ENCODE measurements around the gene STK35.

The STK35 gene

GRCh38 chr20:2103461-2104153 is 2.0 kb downstream of the STK35 start:
- peak overlapping the region; percentile 90 for H3K4me3 ChIP-seq (ENCODE audit: low read depth, low read length)
- no peak for DNase-seq (ENCODE audit: low read depth)

- DNase-seq (ENCODE audit: low read depth) = no peak
- peak overlapping the region; percentile 90 for H3K4me3 ChIP-seq (ENCODE audit: low read depth, low read length)
Observed at GRCh38 chr20:2104236-2104635, 2.6 kb downstream of the STK35 start.

- no peak overlapping the region for H3K4me3 ChIP-seq (ENCODE audit: low read depth, low read length)
- DNase-seq (ENCODE audit: low read depth) = no peak
Observed at GRCh38 chr20:2108498-2108897, 6.9 kb downstream of the STK35 start.

- no peak overlapping the region for H3K4me3 ChIP-seq (ENCODE audit: low read depth, low read length)
- peak; percentile 36 for DNase-seq (ENCODE audit: low read depth)
Observed at GRCh38 chr20:2108987-2109386, 7.4 kb downstream of the STK35 start.

- no peak overlapping the region for H3K4me3 ChIP-seq (ENCODE audit: low read depth, low read length)
- no peak for DNase-seq (ENCODE audit: low read depth)
Observed at GRCh38 chr20:2109425-2110210, 8.0 kb downstream of the STK35 start.

- no peak overlapping the region for H3K4me3 ChIP-seq (ENCODE audit: low read depth, low read length)
- DNase-seq (ENCODE audit: low read depth) = no peak
Observed at GRCh38 chr20:2112910-2113309, 11.3 kb downstream of the STK35 start.

- no peak overlapping the region for H3K4me3 ChIP-seq (ENCODE audit: low read depth, low read length)
- no peak for DNase-seq (ENCODE audit: low read depth)
Observed at GRCh38 chr20:2114127-2114959, 12.7 kb downstream of the STK35 start.

- no peak for DNase-seq (ENCODE audit: low read depth)
- no peak overlapping the region for H3K4me3 ChIP-seq (ENCODE audit: low read depth, low read length)
Observed at GRCh38 chr20:2114990-2115681, 13.5 kb downstream of the STK35 start.

- no peak for DNase-seq (ENCODE audit: low read depth)
Observed at GRCh38 chr20:2116170-2116940, 14.7 kb downstream of the STK35 start.

GRCh38 chr20:2118783-2119182 is 17.2 kb downstream of the STK35 start:
- H3K4me3 ChIP-seq (ENCODE audit: low read depth, low read length) = no peak overlapping the region
- no peak for DNase-seq (ENCODE audit: low read depth)

More at GRCh38 chr20:2116170-2116940, 14.7 kb downstream of the STK35 start:
- no peak overlapping the region for H3K4me3 ChIP-seq (ENCODE audit: low read depth, low read length)

GRCh38 chr20:2122936-2123335 is 21.3 kb downstream of the STK35 start:
- no peak overlapping the region for H3K4me3 ChIP-seq (ENCODE audit: low read depth, low read length)
- peak; percentile 47 for DNase-seq (ENCODE audit: low read depth)

GRCh38 chr20:2123720-2124119 is 22.1 kb downstream of the STK35 start:
- DNase-seq (ENCODE audit: low read depth) = no peak
- H3K4me3 ChIP-seq (ENCODE audit: low read depth, low read length) = no peak overlapping the region

GRCh38 chr20:2124564-2125213 is 23.1 kb downstream of the STK35 start:
- no peak overlapping the region for H3K4me3 ChIP-seq (ENCODE audit: low read depth, low read length)
- DNase-seq (ENCODE audit: low read depth) = no peak

- DNase-seq (ENCODE audit: low read depth) = no peak
- H3K4me3 ChIP-seq (ENCODE audit: low read depth, low read length) = no peak overlapping the region
Observed at GRCh38 chr20:2125474-2126112, 24.0 kb downstream of the STK35 start.

GRCh38 chr20:2127238-2127637 is 25.6 kb downstream of the STK35 start:
- no peak overlapping the region for H3K4me3 ChIP-seq (ENCODE audit: low read depth, low read length)
- no peak for DNase-seq (ENCODE audit: low read depth)

GRCh38 chr20:2128542-2128941 is 26.9 kb downstream of the STK35 start:
- no peak overlapping the region for H3K4me3 ChIP-seq (ENCODE audit: low read depth, low read length)
- DNase-seq (ENCODE audit: low read depth) = no peak

- H3K4me3 ChIP-seq (ENCODE audit: low read depth, low read length) = no peak overlapping the region
- DNase-seq (ENCODE audit: low read depth) = no peak
Observed at GRCh38 chr20:2130062-2130591, 28.5 kb downstream of the STK35 start.

GRCh38 chr20:2130683-2131082 is 29.1 kb downstream of the STK35 start:
- DNase-seq (ENCODE audit: low read depth) = no peak
- no peak overlapping the region for H3K4me3 ChIP-seq (ENCODE audit: low read depth, low read length)
